Calu3 (cell line): Measurements from ENCODE around the gene ZNF426. TPM values are rescaled to one million over a fixed set of nuclear protein-coding genes. Genes with fewer than 3 reads are reported as not detected.

Experiments
- BruUV-seq: library from RNA; stranded (reverse); fragments of 400-500 nt; replicated peaks from 2 replicates; lab custom pipeline; 2021; lab: Mats Ljungman, UMichigan
- CTCF ChIA-PET: fragments of 300-600 bp; sonication (Branson Sonifier 250); formaldehyde crosslinking; loops from one replicate; lab custom pipeline; 2022; ENCODE audit warnings: antibody characterized with exemption; lab: Charles Lee
- DNase-seq: peaks from one replicate; pipeline ENCODE4 v3.0.0; 2022
- H3K27ac Mint-ChIP-seq: one replicate; pipeline ENCODE4 v1.8.0; 2022; ENCODE audit warnings: mixed read lengths; ENCODE audit not compliant: unreplicated experiment
- H3K27me3 Mint-ChIP-seq: one replicate; pipeline ENCODE4 v1.8.0; 2022; ENCODE audit warnings: mixed read lengths; ENCODE audit not compliant: unreplicated experiment
- H3K36me3 Mint-ChIP-seq: one replicate; pipeline ENCODE4 v1.8.0; 2022; ENCODE audit warnings: mild to moderate bottlenecking, moderate library complexity, mixed read lengths; ENCODE audit not compliant: insufficient read depth, unreplicated experiment
- H3K4me1 Mint-ChIP-seq: one replicate; pipeline ENCODE4 v1.8.0; 2022; ENCODE audit warnings: mild to moderate bottlenecking, low read depth, mixed read lengths; ENCODE audit not compliant: unreplicated experiment
- H3K4me3 Mint-ChIP-seq: one replicate; pipeline ENCODE4 v1.8.0; 2022; ENCODE audit warnings: mild to moderate bottlenecking, low read depth, moderate library complexity, mixed read lengths; ENCODE audit not compliant: unreplicated experiment
- H3K9me3 Mint-ChIP-seq: one replicate; pipeline ENCODE4 v1.8.0; 2022; ENCODE audit warnings: low read depth, mixed read lengths; ENCODE audit not compliant: unreplicated experiment
- intact Hi-C: fragments of 100-400 bp; cut with micrococcal nuclease; formaldehyde crosslinking; loops from one replicate; pipeline ENCODE4 v1.10.0; 2022; ENCODE audit not compliant: unreplicated experiment
- total RNA-seq: library from RNA; stranded (reverse); gene quantifications from 2 replicates; pipeline ENCODE4 v1.2.3, GENCODE V29; 2022
- TF ChIP-seq, protein P1 (sequence below): fragments of 200-600 bp; IDR thresholded peaks from one replicate; pipeline ENCODE4 v1.8.0; 2022; ENCODE audit warnings: antibody characterized with exemption; ENCODE audit not compliant: unreplicated experiment

The ZNF426 gene
- total RNA-seq, 1 experiment from 2014 or later, result 7.8 TPM

GRCh38 chr19:9500796-9501195, 37.6 kb downstream of the ZNF426 start:
- no peak overlapping the region for H3K27ac Mint-ChIP-seq
- H3K9me3 Mint-ChIP-seq, result peaks cover under 1% of the 10 kb centered on the region
- intact Hi-C loops, result no loop called here
- H3K4me3 Mint-ChIP-seq, result no peak overlapping the region
- CTCF ChIA-PET, result interaction anchor here (0.6 kb wide), 1 partner anchor 1356 kb away, joined by 4 read pairs; no protein-coding TSS in a partner anchor
- H3K36me3 Mint-ChIP-seq, result no peaks in the 10 kb centered on the region
- no TSS peak for BruUV-seq
- H3K4me1 Mint-ChIP-seq, result no peaks in the 10 kb centered on the region
- no peak for DNase-seq
- H3K27me3 Mint-ChIP-seq, result no peaks in the 10 kb centered on the region
- TF ChIP-seq, protein P1, sequence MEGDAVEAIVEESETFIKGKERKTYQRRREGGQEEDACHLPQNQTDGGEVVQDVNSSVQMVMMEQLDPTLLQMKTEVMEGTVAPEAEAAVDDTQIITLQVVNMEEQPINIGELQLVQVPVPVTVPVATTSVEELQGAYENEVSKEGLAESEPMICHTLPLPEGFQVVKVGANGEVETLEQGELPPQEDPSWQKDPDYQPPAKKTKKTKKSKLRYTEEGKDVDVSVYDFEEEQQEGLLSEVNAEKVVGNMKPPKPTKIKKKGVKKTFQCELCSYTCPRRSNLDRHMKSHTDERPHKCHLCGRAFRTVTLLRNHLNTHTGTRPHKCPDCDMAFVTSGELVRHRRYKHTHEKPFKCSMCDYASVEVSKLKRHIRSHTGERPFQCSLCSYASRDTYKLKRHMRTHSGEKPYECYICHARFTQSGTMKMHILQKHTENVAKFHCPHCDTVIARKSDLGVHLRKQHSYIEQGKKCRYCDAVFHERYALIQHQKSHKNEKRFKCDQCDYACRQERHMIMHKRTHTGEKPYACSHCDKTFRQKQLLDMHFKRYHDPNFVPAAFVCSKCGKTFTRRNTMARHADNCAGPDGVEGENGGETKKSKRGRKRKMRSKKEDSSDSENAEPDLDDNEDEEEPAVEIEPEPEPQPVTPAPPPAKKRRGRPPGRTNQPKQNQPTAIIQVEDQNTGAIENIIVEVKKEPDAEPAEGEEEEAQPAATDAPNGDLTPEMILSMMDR, result no peak

GRCh38 chr19:9498183-9498902, 40.1 kb downstream of the ZNF426 start, which contains the start of gene ZNF560:
Gene ZNF560 (minus strand): TSS chr19:9498616. CDS start chr19:9475313, 23,303 bp downstream.
- Mint-ChIP-seq H3K4me3 (no peak within 1 kb of the TSS), H3K9me3 (no peaks in the 10 kb centered on the region), H3K4me1 (no peaks in the 10 kb centered on the region), H3K27ac (no peak within 1 kb of the TSS), H3K27me3 (no peaks in the 10 kb centered on the region), H3K36me3 (no peaks in the 10 kb centered on the region)
- CTCF ChIA-PET, result no interaction called here
- intact Hi-C loops, result no loop called here
- BruUV-seq, result no TSS peak
- no peak for DNase-seq
- TF ChIP-seq, protein P1, result no peak

DNA sequence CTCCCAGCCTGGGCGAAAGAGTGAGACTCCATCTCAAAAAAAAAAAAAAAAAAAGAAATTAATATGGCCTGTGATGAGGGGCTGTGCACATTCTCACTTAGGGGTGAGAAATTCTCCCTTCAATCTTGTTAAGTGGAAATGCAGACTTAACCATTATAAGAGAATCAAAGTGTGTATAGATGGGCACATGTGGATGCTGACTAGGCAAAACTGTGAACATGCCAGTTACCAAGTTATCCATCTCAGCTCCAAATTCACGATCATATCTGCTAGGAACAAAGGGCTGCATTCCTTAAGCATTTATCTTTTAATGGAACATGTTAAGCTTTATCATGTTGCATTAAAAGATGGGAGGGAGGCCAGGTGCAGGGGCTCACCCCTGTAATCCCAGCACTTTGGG, 44.3 kb downstream of the ZNF426 start:
- intact Hi-C loops, result no loop called here
- BruUV-seq, result no TSS peak
- no peaks in the 10 kb centered on the region for H3K27me3 Mint-ChIP-seq
- H3K4me1 Mint-ChIP-seq, result no peaks in the 10 kb centered on the region
- H3K27ac Mint-ChIP-seq, result no peak overlapping the region
- H3K4me3 Mint-ChIP-seq, result no peak overlapping the region
- no peaks in the 10 kb centered on the region for H3K36me3 Mint-ChIP-seq
- no peak for DNase-seq
- CTCF ChIA-PET, result no interaction called here
- TF ChIP-seq, protein P1, result no peak
- H3K9me3 Mint-ChIP-seq, result no peaks in the 10 kb centered on the region

GRCh38 chr19:9487016-9487415, 51.4 kb downstream of the ZNF426 start:
- no TSS peak for BruUV-seq
- intact Hi-C loops, result no loop called here
- CTCF ChIA-PET, result no interaction called here
- H3K4me1 Mint-ChIP-seq, result no peaks in the 10 kb centered on the region
- H3K9me3 Mint-ChIP-seq, result peaks cover 3% of the 10 kb centered on the region
- no peak overlapping the region for H3K4me3 Mint-ChIP-seq
- no peak overlapping the region for H3K27ac Mint-ChIP-seq
- DNase-seq, result no peak
- H3K27me3 Mint-ChIP-seq, result no peaks in the 10 kb centered on the region
- TF ChIP-seq, protein P1, result no peak
- no peaks in the 10 kb centered on the region for H3K36me3 Mint-ChIP-seq
